Measurements from ENCODE around the gene FARS2. TPM values are rescaled to one million over a fixed set of nuclear protein-coding genes. Genes with fewer than 3 reads are reported as not detected.
"Not testable (repeated sequence)": the region's sequence is repeated elsewhere in the genome, so short reads cannot be mapped to it uniquely, and the experiment has no call there.

FARS2 gene
- total and polyA plus RNA-seq, 4 donors = 6.3 to 14.2 (median 10.5) TPM

- H3K9me3 ChIP-seq (ENCODE audit: control insufficient read depth, low read length) = peaks cover 1% of the 10 kb centered on the region
- H3K27me3 ChIP-seq (ENCODE audit: control insufficient read depth in 1 of 2, insufficient read depth in 2 of 2, low read length in 1 of 2) = no peaks in the 10 kb centered on the region
- no peak overlapping the region for H3K27ac ChIP-seq (ENCODE audit: low read depth in 1 of 2, low read length in 2 of 2)
- intact Hi-C loops (cut with DNase I) = no loop called here
- WGBS, 2 donors = 93 to 97% methylated on average over 13 of the region's 13 CpGs
- H3K36me3 ChIP-seq (ENCODE audit: control insufficient read depth in 1 of 2, insufficient read depth in 2 of 2, low read length in 1 of 2) = no peaks in the 10 kb centered on the region
- DNase-seq (no peak), ATAC-seq (ENCODE audit: low FRiP score) (no peak)
- H3K4me3 ChIP-seq (ENCODE audit: low read length in 2 of 2) = no peak overlapping the region
- H3K4me1 ChIP-seq (ENCODE audit: control insufficient read depth in 1 of 2, insufficient read depth in 2 of 2, low read length in 2 of 2) = no peaks in the 10 kb centered on the region
Measured at GRCh38 chr6:5693225-5694145, 432.2 kb downstream of the FARS2 start.

DNA sequence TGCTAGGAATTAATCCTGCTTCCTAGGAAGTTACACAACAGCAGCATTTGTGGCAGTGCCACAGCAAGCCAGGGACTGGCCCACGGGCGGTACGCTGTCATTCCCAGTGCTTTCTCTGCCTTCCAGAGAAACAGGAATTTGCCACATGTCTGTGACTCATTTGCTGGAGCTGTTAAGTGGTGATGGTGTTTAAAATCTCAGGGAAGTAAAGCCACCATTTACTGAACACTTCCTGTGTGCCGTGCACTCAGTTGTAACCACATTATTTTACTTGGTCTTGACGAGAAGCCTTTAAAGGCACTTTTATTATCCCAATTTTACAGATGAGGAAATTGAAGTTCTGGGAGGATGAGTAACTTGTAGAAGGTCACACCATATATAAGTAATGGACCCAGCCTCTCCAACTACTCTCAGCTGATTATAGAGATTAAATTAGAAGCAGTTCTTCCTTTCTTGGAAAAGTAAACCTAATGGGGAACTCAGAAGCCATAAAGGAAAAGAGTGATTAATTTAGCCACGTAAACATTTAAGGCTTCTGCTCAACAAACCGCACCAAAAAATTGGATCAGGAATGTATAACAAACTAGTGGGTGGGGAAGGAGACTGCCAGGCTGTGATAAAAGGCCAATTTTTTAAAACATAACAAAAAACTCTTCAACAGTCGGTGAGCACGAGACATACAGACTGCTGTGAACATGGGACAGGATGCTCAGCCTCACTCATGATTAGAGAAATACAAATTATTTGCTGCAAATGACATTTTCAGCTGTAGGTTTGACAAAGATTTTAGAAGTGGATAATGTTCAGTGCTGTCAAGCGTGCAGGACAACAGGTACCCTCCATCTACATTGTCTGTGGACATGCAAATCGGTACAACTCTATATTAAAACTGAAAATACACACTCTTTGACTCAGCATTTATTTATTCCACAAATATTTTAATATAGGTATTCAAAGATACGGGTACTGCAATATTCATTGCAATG, 434.2 kb downstream of the FARS2 start:
- intact Hi-C loops (cut with DNase I) = no loop called here
- Histone ChIP-seq H3K9me3 (ENCODE audit: control insufficient read depth, low read length) (peaks cover 1% of the 10 kb centered on the region), H3K27me3 (ENCODE audit: control insufficient read depth in 1 of 2, insufficient read depth in 2 of 2, low read length in 1 of 2) (no peaks in the 10 kb centered on the region), H3K36me3 (ENCODE audit: control insufficient read depth in 1 of 2, insufficient read depth in 2 of 2, low read length in 1 of 2) (no peaks in the 10 kb centered on the region), H3K4me3 (ENCODE audit: low read length in 2 of 2) (no peak overlapping the region), H3K27ac (ENCODE audit: low read depth in 1 of 2, low read length in 2 of 2) (no peak overlapping the region), H3K4me1 (ENCODE audit: control insufficient read depth in 1 of 2, insufficient read depth in 2 of 2, low read length in 2 of 2) (no peaks in the 10 kb centered on the region)
- ATAC-seq (ENCODE audit: low FRiP score) = no peak
- WGBS, 2 donors = 66 to 69% methylated on average over 12 of the region's 12 CpGs
- DNase-seq = peak in 1 of 2 donors; percentile 70

DNA sequence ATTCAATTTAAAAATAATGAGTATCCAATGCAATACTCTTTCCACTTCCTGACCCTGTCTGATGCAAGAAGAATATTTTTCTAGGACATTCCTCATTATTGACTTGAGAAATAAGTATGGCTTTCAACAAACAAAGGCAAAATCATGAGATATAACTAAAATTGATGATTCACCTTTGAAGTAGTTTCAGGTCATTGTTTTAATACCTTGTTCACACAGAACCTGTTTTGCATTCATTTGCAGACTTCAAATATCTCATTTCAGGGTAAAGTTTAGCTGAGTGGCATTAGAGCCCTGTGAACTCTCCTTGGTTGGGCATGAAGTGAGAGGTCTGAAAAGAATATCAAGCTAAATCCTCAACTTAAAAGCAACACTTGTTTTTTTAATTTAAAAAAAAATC, 436.2 kb downstream of the FARS2 start:
- no peaks in the 10 kb centered on the region for H3K27me3 ChIP-seq (ENCODE audit: control insufficient read depth in 1 of 2, insufficient read depth in 2 of 2, low read length in 1 of 2)
- intact Hi-C loops (cut with DNase I) = no loop called here
- H3K4me3 ChIP-seq (ENCODE audit: low read length in 2 of 2) = no peak overlapping the region
- no peaks in the 10 kb centered on the region for H3K36me3 ChIP-seq (ENCODE audit: control insufficient read depth in 1 of 2, insufficient read depth in 2 of 2, low read length in 1 of 2)
- no peak overlapping the region for H3K27ac ChIP-seq (ENCODE audit: low read depth in 1 of 2, low read length in 2 of 2)
- H3K4me1 ChIP-seq (ENCODE audit: control insufficient read depth in 1 of 2, insufficient read depth in 2 of 2, low read length in 2 of 2) = no peaks in the 10 kb centered on the region
- ATAC-seq (ENCODE audit: low FRiP score) (no peak), DNase-seq (no peak)
- H3K9me3 ChIP-seq (ENCODE audit: control insufficient read depth, low read length) = peaks cover 3% of the 10 kb centered on the region

DNA sequence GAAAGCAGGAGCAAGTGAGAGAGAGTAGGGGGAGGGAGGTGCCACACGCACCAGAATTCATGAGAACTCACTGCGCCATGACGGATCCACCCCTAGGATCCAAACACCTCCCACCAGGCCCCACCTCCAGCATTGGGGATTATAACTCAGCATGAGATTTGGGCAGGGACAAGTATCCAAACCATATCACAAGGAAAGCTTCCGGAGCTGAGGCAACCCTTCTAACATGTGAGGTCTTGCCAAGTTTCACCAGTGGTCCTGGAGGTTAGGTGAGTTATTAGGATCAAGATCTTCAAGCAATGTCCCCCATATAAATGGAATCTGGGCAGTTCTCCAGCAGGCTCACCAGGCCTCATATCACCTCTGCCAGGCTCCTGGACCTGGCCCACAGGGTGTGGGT, 437.0 kb downstream of the FARS2 start:
- intact Hi-C loops (cut with DNase I) = no loop called here
- Histone ChIP-seq H3K9me3 (ENCODE audit: control insufficient read depth, low read length) (peaks cover 3% of the 10 kb centered on the region), H3K4me3 (ENCODE audit: low read length in 2 of 2) (no peak overlapping the region), H3K27ac (ENCODE audit: low read depth in 1 of 2, low read length in 2 of 2) (no peak overlapping the region), H3K36me3 (ENCODE audit: control insufficient read depth in 1 of 2, insufficient read depth in 2 of 2, low read length in 1 of 2) (no peaks in the 10 kb centered on the region), H3K27me3 (ENCODE audit: control insufficient read depth in 1 of 2, insufficient read depth in 2 of 2, low read length in 1 of 2) (no peaks in the 10 kb centered on the region), H3K4me1 (ENCODE audit: control insufficient read depth in 1 of 2, insufficient read depth in 2 of 2, low read length in 2 of 2) (no peaks in the 10 kb centered on the region)
- ATAC-seq (ENCODE audit: low FRiP score) = no peak
- WGBS, 2 donors = 97 to 99% methylated on average over 4 of the region's 4 CpGs
- no peak for DNase-seq

- H3K36me3 ChIP-seq (ENCODE audit: control insufficient read depth in 1 of 2, insufficient read depth in 2 of 2, low read length in 1 of 2); H3K4me3 ChIP-seq (ENCODE audit: low read length in 2 of 2); H3K4me1 ChIP-seq (ENCODE audit: control insufficient read depth in 1 of 2, insufficient read depth in 2 of 2, low read length in 2 of 2); H3K9me3 ChIP-seq (ENCODE audit: control insufficient read depth, low read length); DNase-seq; H3K27ac ChIP-seq (ENCODE audit: low read depth in 1 of 2, low read length in 2 of 2); intact Hi-C loops (cut with DNase I); H3K27me3 ChIP-seq (ENCODE audit: control insufficient read depth in 1 of 2, insufficient read depth in 2 of 2, low read length in 1 of 2): not testable (repeated sequence)
- peak; percentile 56 for ATAC-seq (ENCODE audit: low FRiP score)
Measured at GRCh38 chr6:5699064-5699463, 437.8 kb downstream of the FARS2 start.

DNA sequence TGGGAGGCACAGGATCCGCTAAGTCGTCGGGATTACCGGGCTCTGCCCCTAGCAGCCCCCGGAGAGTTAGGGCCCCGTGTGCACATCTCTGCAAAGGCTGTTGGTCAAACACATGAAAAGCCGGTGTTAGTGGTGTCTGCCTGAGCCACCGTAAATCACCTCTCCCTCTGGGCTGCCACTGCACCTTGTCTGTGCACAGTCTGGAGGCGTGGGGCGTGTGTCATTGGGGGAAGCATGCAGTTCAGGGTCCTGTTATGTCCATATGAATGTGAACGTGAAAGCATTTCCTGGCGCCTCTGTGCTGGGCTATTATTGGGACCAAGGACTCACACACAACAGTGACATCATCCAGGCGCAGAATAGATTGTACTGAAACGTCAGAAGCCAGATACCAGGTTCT, 439.9 kb downstream of the FARS2 start:
- ATAC-seq (ENCODE audit: low FRiP score) = no peak

DNA sequence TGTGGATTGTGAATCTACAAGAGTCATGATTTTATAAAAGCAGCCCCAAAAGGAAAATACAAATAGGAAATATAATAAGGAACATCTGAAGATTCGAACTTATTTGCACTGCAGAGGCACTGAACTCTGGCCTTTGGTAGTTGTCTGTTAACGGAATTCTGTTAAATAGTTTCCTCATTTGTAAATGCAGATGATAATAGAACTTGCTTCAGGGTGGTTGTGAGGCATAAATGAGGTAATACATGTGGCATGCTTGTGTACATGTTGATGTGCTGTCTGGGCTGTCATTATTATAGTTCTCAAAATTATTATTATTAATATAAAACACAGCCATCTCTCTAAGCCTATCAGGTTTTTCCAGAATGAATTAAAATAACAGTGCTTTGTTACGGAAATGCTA, 443.4 kb downstream of the FARS2 start:
- no peak for ATAC-seq (ENCODE audit: low FRiP score)
- 96 to 97% methylated on average over 3 of the region's 3 CpGs for WGBS, 2 donors

More for the DNA sequence above, 439.9 kb downstream of the FARS2 start:
- DNase-seq = no peak
- Histone ChIP-seq H3K4me1 (ENCODE audit: control insufficient read depth in 1 of 2, insufficient read depth in 2 of 2, low read length in 2 of 2) (no peaks in the 10 kb centered on the region), H3K36me3 (ENCODE audit: control insufficient read depth in 1 of 2, insufficient read depth in 2 of 2, low read length in 1 of 2) (no peaks in the 10 kb centered on the region), H3K9me3 (ENCODE audit: control insufficient read depth, low read length) (peaks cover 1% of the 10 kb centered on the region), H3K27ac (ENCODE audit: low read depth in 1 of 2, low read length in 2 of 2) (no peak overlapping the region), H3K27me3 (ENCODE audit: control insufficient read depth in 1 of 2, insufficient read depth in 2 of 2, low read length in 1 of 2) (no peaks in the 10 kb centered on the region), H3K4me3 (ENCODE audit: low read length in 2 of 2) (no peak overlapping the region)
- intact Hi-C loops (cut with DNase I) = no loop called here
- WGBS, 2 donors = 65 to 75% methylated on average over 14 of the region's 14 CpGs

DNA sequence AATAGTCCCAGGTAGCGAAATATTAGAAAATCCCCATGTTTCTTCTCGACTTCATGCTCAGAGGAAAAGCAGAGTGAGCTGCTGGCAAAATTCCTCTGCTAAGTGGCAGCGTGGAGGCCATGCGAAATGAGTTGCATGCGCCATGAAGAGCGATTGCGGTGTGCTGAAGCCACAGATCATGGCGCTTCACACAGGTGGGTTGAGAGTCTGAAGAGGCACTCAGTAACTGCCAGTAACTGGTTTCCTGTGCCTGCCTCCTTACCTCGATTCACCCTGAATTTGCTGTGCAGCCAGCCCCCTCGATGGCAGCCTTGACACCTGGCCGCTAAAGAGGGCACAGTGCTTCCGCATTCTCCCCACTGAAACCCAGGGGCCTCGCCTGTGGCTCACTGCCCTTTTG, 443.9 kb downstream of the FARS2 start:
- DNase-seq = no peak

More for the DNA sequence above, 443.4 kb downstream of the FARS2 start:
- peaks cover 1% of the 10 kb centered on the region for H3K9me3 ChIP-seq (ENCODE audit: control insufficient read depth, low read length)
- intact Hi-C loops (cut with DNase I) = no loop called here
- no peaks in the 10 kb centered on the region for H3K36me3 ChIP-seq (ENCODE audit: control insufficient read depth in 1 of 2, insufficient read depth in 2 of 2, low read length in 1 of 2)
- no peaks in the 10 kb centered on the region for H3K4me1 ChIP-seq (ENCODE audit: control insufficient read depth in 1 of 2, insufficient read depth in 2 of 2, low read length in 2 of 2)
- no peak overlapping the region for H3K4me3 ChIP-seq (ENCODE audit: low read length in 2 of 2)
- H3K27me3 ChIP-seq (ENCODE audit: control insufficient read depth in 1 of 2, insufficient read depth in 2 of 2, low read length in 1 of 2) = no peaks in the 10 kb centered on the region
- H3K27ac ChIP-seq (ENCODE audit: low read depth in 1 of 2, low read length in 2 of 2) = no peak overlapping the region
- DNase-seq = no peak

More for the DNA sequence above, 443.9 kb downstream of the FARS2 start:
- H3K4me3 ChIP-seq (ENCODE audit: low read length in 2 of 2) = no peak overlapping the region
- WGBS, 2 donors = 97 to 98% methylated on average over 13 of the region's 13 CpGs
- H3K4me1 ChIP-seq (ENCODE audit: control insufficient read depth in 1 of 2, insufficient read depth in 2 of 2, low read length in 2 of 2) = no peaks in the 10 kb centered on the region
- no peak overlapping the region for H3K27ac ChIP-seq (ENCODE audit: low read depth in 1 of 2, low read length in 2 of 2)
- ATAC-seq (ENCODE audit: low FRiP score) = no peak
- intact Hi-C loops (cut with DNase I) = no loop called here
- H3K36me3 ChIP-seq (ENCODE audit: control insufficient read depth in 1 of 2, insufficient read depth in 2 of 2, low read length in 1 of 2) = no peaks in the 10 kb centered on the region
- H3K9me3 ChIP-seq (ENCODE audit: control insufficient read depth, low read length) = peaks cover 1% of the 10 kb centered on the region
- no peaks in the 10 kb centered on the region for H3K27me3 ChIP-seq (ENCODE audit: control insufficient read depth in 1 of 2, insufficient read depth in 2 of 2, low read length in 1 of 2)
